MV-4-11 (cell line): ENCODE results near the gene SELENOO.

ENCODE experiments used
- DNase-seq: peaks from one replicate; lab custom pipeline; 2025; lab: John Stamatoyannopoulos, UW

Gene SELENOO

GRCh38 chr22:50185375-50186087 is 15.3 kb upstream of the SELENOO start, which contains the start of gene TRABD:
TRABD (plus strand) TSS chr22:50185913; CDS start chr22:50193061, 7,148 bp downstream.
- peak; percentile 88 for DNase-seq

GRCh38 chr22:50186181-50186714 is 14.6 kb upstream of the SELENOO start:
- DNase-seq: no peak

- no peak for DNase-seq
Observed at GRCh38 chr22:50186761-50187523, 13.9 kb upstream of the SELENOO start.

- DNase-seq: no peak
Observed at GRCh38 chr22:50188356-50188755, 12.5 kb upstream of the SELENOO start.

- DNase-seq: no peak
Observed at GRCh38 chr22:50189184-50189848, 11.5 kb upstream of the SELENOO start.

- no peak for DNase-seq
Observed at GRCh38 chr22:50189849-50190181, 11.0 kb upstream of the SELENOO start.

- peak; percentile 86 for DNase-seq
Observed at GRCh38 chr22:50190182-50190940, 10.4 kb upstream of the SELENOO start.

- DNase-seq: peak; percentile 98
Observed at GRCh38 chr22:50190941-50191741, 9.7 kb upstream of the SELENOO start.

GRCh38 chr22:50192436-50193204 is 8.2 kb upstream of the SELENOO start:
- DNase-seq: peak; percentile 83

GRCh38 chr22:50193621-50194020 is 7.2 kb upstream of the SELENOO start:
- no peak for DNase-seq

- DNase-seq: no peak
Observed at GRCh38 chr22:50194037-50194805, 6.6 kb upstream of the SELENOO start.

- no peak for DNase-seq
Observed at GRCh38 chr22:50196256-50196655, 4.6 kb upstream of the SELENOO start.

GRCh38 chr22:50197000-50197800 is 3.6 kb upstream of the SELENOO start:
- no peak for DNase-seq

- DNase-seq: no peak
Observed at GRCh38 chr22:50197856-50198623, 2.8 kb upstream of the SELENOO start.

GRCh38 chr22:50198624-50199017 is 2.2 kb upstream of the SELENOO start:
- no peak for DNase-seq

- no peak for DNase-seq
Observed at GRCh38 chr22:50199251-50199721, 1.5 kb upstream of the SELENOO start.

- no peak for DNase-seq
Observed at GRCh38 chr22:50199829-50200460, 866 bp upstream of the SELENOO start.
